Activated naive CD8-positive, alpha-beta T cell treated with anti-CD3 and anti-CD28 coated beads, Interleukin-2, amount 10 ng/mL, durations not matched to agents 7 days and 5 days (primary cell): ENCODE results near the gene TTLL11. TPM values are rescaled to one million over a fixed set of nuclear protein-coding genes. Genes with fewer than 3 reads are reported as not detected.

Source experiments
- ATAC-seq: fragments of 150-1000 bp; cut with Tn5 transposase; one replicate; pipeline ENCODE4 v1.10.0; 2021; ENCODE audit warnings: low read depth, moderate library complexity
- POLR2A ChIA-PET: fragments of 350-600 bp; sonication (Branson Sonifier 250); formaldehyde crosslinking; loops from one replicate; lab custom pipeline; 2021; ENCODE audit warnings: antibody characterized with exemption; lab: Charles Lee
- DNase-seq: peaks from one replicate; pipeline ENCODE4 v3.0.0; 2021
- H3K27ac Mint-ChIP-seq: one replicate; pipeline ENCODE4 v1.8.0; 2022; ENCODE audit warnings: mild to moderate bottlenecking, mixed read lengths
- H3K27me3 Mint-ChIP-seq: one replicate; pipeline ENCODE4 v1.8.0; 2022; ENCODE audit warnings: mild to moderate bottlenecking, moderate library complexity, mixed read lengths
- H3K36me3 Mint-ChIP-seq: one replicate; pipeline ENCODE4 v1.8.0; 2021; ENCODE audit warnings: mild to moderate bottlenecking, mixed read lengths
- H3K4me1 Mint-ChIP-seq: one replicate; pipeline ENCODE4 v1.8.0; 2021; ENCODE audit warnings: mixed read lengths
- H3K4me3 Mint-ChIP-seq: one replicate; pipeline ENCODE4 v1.8.0; 2022; ENCODE audit warnings: mild to moderate bottlenecking, moderate library complexity, mixed read lengths
- H3K9me3 Mint-ChIP-seq: one replicate; pipeline ENCODE4 v1.8.0; 2021; ENCODE audit warnings: mixed read lengths
- total RNA-seq, 2 experiments: library from RNA; stranded (reverse); gene quantifications; one replicate each; pipeline ENCODE4 v1.2.3, GENCODE V29; 2021

TTLL11 gene
- total RNA-seq, 2 experiments from 2014 or later = 3.9 to 4.1 TPM

DNA sequence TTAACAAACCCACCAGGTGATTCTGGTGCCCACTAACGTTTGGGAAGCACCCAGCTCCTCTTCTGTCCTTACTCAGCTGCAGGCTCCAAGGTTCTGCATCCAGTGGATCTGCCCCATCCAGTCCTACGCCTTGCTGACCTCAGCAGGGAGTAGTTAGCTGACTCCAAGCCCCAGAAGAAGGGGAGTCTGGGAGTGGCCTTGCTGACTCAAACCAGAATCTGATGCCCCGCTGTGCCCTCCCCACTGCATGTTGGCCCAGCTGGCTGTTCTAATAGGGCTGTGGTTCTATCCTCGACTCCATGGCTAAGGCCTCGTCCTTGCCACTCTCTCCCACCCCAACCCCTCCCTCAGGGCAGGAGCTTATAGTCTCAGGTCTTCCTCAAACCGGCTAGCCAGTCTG, 136.3 kb downstream of the TTLL11 start:
- H3K4me1 Mint-ChIP-seq = peaks cover 17% of the 10 kb centered on the region
- H3K4me3 Mint-ChIP-seq = no peak overlapping the region
- H3K9me3 Mint-ChIP-seq = no peaks in the 10 kb centered on the region
- ATAC-seq (no peak), DNase-seq (no peak)
- H3K36me3 Mint-ChIP-seq = peaks cover 2% of the 10 kb centered on the region
- no peak overlapping the region for H3K27ac Mint-ChIP-seq
- POLR2A ChIA-PET = no interaction called here
- peaks cover 15% of the 10 kb centered on the region for H3K27me3 Mint-ChIP-seq

DNA sequence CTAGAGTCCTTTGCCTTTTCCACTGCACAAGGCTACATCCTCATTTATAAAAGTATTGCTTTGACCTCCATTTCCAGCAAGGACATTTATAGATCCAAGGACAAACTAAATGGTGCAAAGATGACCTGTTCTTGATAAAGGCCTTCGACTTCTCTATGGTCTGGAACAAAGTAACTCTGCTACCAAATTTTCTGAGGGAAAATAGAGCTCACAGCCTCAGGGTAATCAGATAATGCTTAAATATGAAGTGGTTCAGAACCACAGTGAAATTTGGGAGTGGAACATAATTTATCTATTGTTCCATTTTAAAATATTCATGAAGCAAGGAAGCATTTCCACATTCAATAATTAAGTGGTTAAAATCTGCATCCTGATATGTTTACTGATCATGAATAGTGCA, 137.5 kb downstream of the TTLL11 start:
- POLR2A ChIA-PET = no interaction called here
- H3K27ac Mint-ChIP-seq = no peak overlapping the region
- H3K36me3 Mint-ChIP-seq = peaks cover 2% of the 10 kb centered on the region
- ATAC-seq (no peak), DNase-seq (no peak)
- H3K4me1 Mint-ChIP-seq = peaks cover 17% of the 10 kb centered on the region
- H3K4me3 Mint-ChIP-seq = no peak overlapping the region
- H3K9me3 Mint-ChIP-seq = no peaks in the 10 kb centered on the region
- peaks cover 15% of the 10 kb centered on the region for H3K27me3 Mint-ChIP-seq

DNA sequence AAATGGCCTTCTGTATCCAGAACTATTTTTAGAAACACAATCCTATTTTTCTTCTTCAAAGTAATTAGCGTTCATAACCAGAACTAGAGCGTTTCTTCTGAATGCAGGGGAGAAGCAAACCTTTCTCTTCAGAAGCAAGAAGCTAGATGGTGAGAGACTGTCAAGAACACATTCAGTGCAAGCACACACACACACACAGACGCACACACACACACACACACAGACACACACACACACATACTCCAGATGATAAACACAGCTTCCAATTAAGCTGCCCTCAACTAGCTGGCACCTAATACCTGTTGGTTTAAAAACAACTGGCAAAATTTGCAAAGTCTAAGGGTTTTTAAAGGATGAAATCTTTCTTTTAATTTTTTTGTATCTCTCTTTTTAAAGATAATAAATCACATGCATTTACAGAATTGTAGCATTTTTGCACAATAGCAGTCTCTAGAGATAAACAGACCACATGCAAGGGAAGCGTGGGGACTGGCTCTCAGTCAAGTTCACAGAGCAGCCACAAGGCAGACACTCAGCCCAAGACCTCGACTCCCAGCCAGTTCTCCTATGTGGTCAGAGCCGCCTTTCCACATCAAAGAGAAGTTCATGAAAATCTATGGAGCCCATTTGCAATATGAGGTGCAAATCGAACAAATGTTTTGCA, 138.5 kb downstream of the TTLL11 start:
- no peak for DNase-seq
- Mint-ChIP-seq H3K36me3 (no peaks in the 10 kb centered on the region), H3K4me3 (no peak overlapping the region), H3K9me3 (no peaks in the 10 kb centered on the region), H3K27me3 (peaks cover 11% of the 10 kb centered on the region), H3K27ac (no peak overlapping the region), H3K4me1 (peaks cover 16% of the 10 kb centered on the region)
- ATAC-seq = no peak
- POLR2A ChIA-PET = interaction anchor here (1.0 kb wide), 1 partner anchor 70 kb away, joined by 3 read pairs; no protein-coding TSS in a partner anchor

DNA sequence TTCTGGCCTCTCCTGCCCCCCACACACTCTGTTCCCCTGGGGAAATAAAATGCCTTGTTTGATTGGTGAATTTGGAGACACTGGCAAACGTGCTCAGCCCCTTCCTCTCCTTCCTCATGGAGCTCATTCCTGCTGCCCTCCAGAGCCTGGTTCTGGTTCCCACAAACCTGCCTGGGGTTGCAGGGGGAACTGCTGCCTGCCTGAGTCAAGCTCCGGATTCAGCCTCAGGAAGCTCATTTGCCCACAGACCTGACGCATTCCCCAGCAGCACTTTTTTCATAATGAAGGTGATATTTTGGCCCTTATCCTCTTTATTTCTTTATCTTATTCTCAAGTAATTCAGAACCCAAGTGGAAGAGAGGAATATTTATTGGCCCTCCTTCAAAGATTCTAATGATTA, 140.5 kb downstream of the TTLL11 start:
- Mint-ChIP-seq H3K4me3 (no peak overlapping the region), H3K9me3 (no peaks in the 10 kb centered on the region), H3K27ac (no peak overlapping the region), H3K36me3 (no peaks in the 10 kb centered on the region), H3K4me1 (peaks cover 5% of the 10 kb centered on the region), H3K27me3 (peaks cover 11% of the 10 kb centered on the region)
- ATAC-seq (no peak), DNase-seq (no peak)
- POLR2A ChIA-PET = no interaction called here

DNA sequence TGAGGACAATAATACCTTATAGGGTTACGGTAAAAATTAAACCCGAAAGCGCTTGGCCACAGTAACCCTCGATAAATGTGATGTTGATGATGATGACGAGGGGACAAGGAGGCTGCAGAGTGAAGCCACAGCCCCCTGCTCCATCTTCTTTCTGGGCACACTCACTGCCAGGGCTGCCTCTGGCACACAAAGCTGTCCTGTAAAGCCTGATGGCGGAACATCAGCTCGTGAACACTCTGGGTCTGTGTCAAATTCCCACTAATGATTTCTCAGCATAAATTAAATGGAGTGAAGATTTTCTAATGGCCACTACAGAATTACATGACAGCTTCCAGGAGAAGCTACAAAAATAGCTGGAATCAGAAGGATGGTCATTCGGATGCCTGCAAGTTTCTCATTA, 142.2 kb downstream of the TTLL11 start:
- Mint-ChIP-seq H3K27me3 (peaks cover 9% of the 10 kb centered on the region), H3K27ac (no peak overlapping the region), H3K4me1 (peaks cover 5% of the 10 kb centered on the region), H3K4me3 (no peak overlapping the region), H3K9me3 (no peaks in the 10 kb centered on the region), H3K36me3 (no peaks in the 10 kb centered on the region)
- ATAC-seq = no peak
- POLR2A ChIA-PET = no interaction called here
- no peak for DNase-seq

DNA sequence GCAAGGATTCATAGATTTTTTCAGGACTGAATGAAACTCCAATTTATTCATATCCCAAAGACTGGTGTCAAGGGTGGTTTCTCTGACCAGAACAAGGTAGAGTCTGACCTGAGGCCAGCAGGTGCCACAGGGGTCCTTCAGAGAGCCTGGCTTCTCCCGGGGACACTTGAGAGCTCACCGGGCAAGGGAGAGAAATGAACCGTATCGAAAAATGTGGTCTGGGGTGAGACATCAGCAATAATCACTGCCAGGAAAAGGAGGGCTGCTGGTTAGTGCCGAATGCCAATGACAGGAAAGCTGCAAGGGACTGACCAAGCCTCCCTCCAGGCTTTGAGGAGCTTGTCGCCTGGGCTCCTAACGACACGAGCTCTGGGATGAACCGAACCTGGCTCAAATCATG, 142.7 kb downstream of the TTLL11 start:
- DNase-seq = no peak
- Mint-ChIP-seq H3K36me3 (no peaks in the 10 kb centered on the region), H3K27ac (no peak overlapping the region), H3K27me3 (peaks cover 11% of the 10 kb centered on the region), H3K4me3 (no peak overlapping the region), H3K4me1 (peaks cover 5% of the 10 kb centered on the region), H3K9me3 (no peaks in the 10 kb centered on the region)
- ATAC-seq = no peak
- POLR2A ChIA-PET = no interaction called here

DNA sequence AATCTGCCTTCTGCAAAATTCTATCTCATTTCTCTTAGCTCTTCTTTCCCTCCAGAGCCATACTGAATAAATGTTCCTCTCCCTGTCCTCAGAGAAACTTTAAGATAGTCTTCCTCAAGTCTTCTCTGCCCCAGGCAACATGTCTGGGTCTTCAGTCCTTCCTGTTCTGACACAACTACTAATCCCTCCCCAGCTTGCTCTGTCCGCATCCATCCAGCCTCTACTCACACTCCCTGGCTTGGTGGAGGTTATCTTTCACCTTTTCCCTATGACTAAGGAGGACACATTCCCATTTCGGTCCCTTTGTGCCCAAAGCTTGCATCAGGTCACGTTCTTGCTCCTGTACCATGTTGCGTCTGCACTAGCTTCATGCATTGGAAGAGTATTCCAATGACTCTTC, 143.3 kb downstream of the TTLL11 start:
- Mint-ChIP-seq H3K4me1 (peaks cover 3% of the 10 kb centered on the region), H3K27ac (no peak overlapping the region), H3K9me3 (no peaks in the 10 kb centered on the region), H3K4me3 (no peak overlapping the region), H3K36me3 (no peaks in the 10 kb centered on the region), H3K27me3 (peaks cover 11% of the 10 kb centered on the region)
- no peak for ATAC-seq
- no peak for DNase-seq
- POLR2A ChIA-PET = no interaction called here

DNA sequence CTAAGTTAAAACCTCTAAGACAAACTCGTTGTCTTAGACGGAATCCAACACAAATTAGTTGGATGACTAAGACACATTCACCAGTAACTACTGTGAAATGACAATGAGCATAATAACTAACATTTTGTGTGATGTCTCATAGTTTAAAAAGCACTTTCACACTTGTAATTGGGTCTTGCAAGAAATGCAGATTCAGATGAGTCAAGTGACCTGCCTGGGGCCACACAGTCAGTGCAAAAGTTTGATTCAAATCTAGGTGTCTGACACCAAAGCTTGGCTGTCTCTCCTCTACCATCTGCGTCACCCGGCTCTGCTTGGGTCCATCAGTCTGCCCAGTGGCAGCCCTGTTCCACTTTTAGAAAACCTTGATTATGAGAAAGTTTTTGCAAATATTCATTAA, 143.7 kb downstream of the TTLL11 start:
- Mint-ChIP-seq H3K27ac (no peak overlapping the region), H3K27me3 (peaks cover 11% of the 10 kb centered on the region), H3K9me3 (no peaks in the 10 kb centered on the region), H3K36me3 (no peaks in the 10 kb centered on the region), H3K4me1 (no peaks in the 10 kb centered on the region), H3K4me3 (no peak overlapping the region)
- ATAC-seq (no peak), DNase-seq (no peak)
- POLR2A ChIA-PET = no interaction called here

DNA sequence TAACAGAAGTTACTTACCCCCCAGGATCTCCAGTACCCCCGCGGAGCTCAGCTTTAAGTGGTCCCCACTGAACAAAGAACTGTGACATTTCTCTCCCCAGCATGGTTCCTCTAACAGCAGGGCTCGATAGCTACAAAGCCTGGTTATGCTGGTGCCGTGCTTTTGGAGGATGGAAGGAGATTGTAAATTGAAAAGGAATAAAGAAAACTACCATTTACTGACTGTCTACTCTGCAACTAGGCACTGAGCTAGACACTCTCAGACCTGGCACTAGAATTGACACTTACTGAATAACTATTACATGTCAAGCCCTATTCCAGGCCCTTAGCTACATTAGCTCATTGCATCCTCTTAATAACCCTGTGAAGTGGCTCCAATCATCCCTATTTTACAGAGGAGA, 145.3 kb downstream of the TTLL11 start:
- no peak for ATAC-seq
- Mint-ChIP-seq H3K9me3 (no peaks in the 10 kb centered on the region), H3K36me3 (no peaks in the 10 kb centered on the region), H3K27me3 (peaks cover 6% of the 10 kb centered on the region), H3K27ac (no peak overlapping the region), H3K4me1 (no peaks in the 10 kb centered on the region), H3K4me3 (no peak overlapping the region)
- POLR2A ChIA-PET = no interaction called here
- DNase-seq = no peak

DNA sequence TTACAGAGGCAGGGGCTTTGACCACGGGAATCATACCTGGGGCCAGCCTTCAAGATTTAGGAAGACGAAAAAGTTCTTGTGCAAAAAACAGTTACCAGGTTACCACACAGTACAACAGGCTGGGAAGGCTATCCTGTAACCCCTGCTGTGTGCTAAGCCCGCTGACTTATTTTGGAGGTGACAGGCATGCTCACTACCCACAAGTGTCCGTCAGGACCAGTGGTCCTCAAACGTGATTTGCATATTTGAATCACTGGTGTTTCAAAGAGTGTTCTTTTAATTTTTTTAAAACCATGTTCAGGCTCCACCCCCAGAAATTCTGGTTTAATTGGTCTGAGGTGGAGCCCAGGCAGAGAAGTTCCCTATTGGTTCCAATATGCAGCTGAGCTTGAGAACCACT, 146.6 kb downstream of the TTLL11 start:
- no peak overlapping the region for H3K4me3 Mint-ChIP-seq
- H3K4me1 Mint-ChIP-seq = no peaks in the 10 kb centered on the region
- no peaks in the 10 kb centered on the region for H3K9me3 Mint-ChIP-seq
- H3K27me3 Mint-ChIP-seq = peaks cover 4% of the 10 kb centered on the region
- POLR2A ChIA-PET = no interaction called here
- DNase-seq (no peak), ATAC-seq (no peak)
- H3K27ac Mint-ChIP-seq = no peak overlapping the region
- no peaks in the 10 kb centered on the region for H3K36me3 Mint-ChIP-seq

DNA sequence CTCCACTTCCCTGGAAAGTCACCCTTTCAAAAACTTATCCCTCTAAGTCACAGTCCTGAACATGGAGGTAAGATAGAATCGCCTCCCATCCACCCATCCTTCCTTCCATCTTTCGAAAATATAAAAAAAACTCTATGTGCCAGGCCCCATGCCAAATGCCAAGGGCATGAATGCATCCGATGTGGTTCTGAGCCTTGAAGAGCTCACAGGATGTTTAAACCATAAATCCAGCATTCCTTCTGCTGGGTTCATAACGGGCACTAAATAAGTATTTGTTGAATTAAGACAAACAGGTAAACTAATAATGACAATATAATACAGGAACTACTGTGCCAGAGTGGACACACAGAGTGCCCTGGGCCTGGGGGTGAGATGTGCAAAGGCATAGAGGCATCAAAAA, 147.3 kb downstream of the TTLL11 start:
- H3K27me3 Mint-ChIP-seq = peaks cover 4% of the 10 kb centered on the region
- DNase-seq = no peak
- POLR2A ChIA-PET = no interaction called here
- no peaks in the 10 kb centered on the region for H3K36me3 Mint-ChIP-seq
- no peaks in the 10 kb centered on the region for H3K4me1 Mint-ChIP-seq
- no peaks in the 10 kb centered on the region for H3K9me3 Mint-ChIP-seq
- H3K4me3 Mint-ChIP-seq = no peak overlapping the region
- ATAC-seq = no peak
- H3K27ac Mint-ChIP-seq = no peak overlapping the region

DNA sequence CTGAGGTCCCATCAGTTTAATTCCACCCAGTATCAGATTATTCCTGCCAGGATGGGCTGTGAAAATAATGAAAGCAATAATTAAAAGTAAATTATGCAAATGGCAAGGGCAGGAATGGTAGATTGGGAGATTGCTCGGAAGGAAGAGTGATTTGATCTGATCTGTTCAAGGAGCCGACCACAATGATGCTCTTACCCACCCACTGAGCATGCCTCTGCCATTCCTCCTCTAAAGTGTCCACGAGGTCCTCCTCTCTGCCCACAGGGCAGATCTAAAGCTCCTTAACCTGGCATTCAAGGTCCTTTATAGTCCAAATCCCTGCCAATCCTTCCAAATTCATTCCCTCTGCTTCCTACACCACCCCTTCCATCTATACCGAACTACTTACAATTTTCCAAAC, 147.8 kb downstream of the TTLL11 start:
- H3K27ac Mint-ChIP-seq = no peak overlapping the region
- ATAC-seq = no peak

DNA sequence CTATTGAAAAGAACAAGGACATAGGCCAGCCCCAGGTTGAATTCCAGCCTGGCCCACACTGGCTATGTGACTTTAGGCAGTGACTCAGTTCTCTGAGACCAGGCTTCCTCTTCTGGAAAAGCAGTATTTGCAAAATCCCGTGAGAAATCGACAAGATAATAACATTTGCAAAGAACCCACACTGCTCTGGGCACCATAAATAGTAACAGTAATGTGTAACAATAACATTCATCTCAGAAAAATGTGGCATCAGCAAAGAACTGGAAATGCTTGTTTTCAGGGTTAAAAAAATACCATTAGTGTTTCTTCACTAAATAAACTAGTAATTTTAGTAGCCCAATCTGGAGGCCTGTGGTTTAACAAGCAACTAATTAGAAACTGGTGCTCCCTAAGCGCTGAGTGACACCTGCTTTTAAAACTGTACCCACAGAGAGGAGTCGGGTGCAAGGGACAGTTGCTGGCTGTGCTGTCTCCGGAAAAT, 148.4 kb downstream of the TTLL11 start:
- no peak for ATAC-seq
- POLR2A ChIA-PET = no interaction called here
- H3K27ac Mint-ChIP-seq = no peak overlapping the region
- H3K36me3 Mint-ChIP-seq = no peaks in the 10 kb centered on the region
- no peak overlapping the region for H3K4me3 Mint-ChIP-seq
- no peak for DNase-seq
- H3K27me3 Mint-ChIP-seq = peaks cover 4% of the 10 kb centered on the region
- H3K9me3 Mint-ChIP-seq = no peaks in the 10 kb centered on the region
- H3K4me1 Mint-ChIP-seq = no peaks in the 10 kb centered on the region

More for the DNA sequence above, 147.8 kb downstream of the TTLL11 start:
- H3K4me1 Mint-ChIP-seq = no peaks in the 10 kb centered on the region
- H3K36me3 Mint-ChIP-seq = no peaks in the 10 kb centered on the region
- POLR2A ChIA-PET = no interaction called here
- peaks cover 4% of the 10 kb centered on the region for H3K27me3 Mint-ChIP-seq
- no peaks in the 10 kb centered on the region for H3K9me3 Mint-ChIP-seq
- no peak overlapping the region for H3K4me3 Mint-ChIP-seq
- no peak for DNase-seq

DNA sequence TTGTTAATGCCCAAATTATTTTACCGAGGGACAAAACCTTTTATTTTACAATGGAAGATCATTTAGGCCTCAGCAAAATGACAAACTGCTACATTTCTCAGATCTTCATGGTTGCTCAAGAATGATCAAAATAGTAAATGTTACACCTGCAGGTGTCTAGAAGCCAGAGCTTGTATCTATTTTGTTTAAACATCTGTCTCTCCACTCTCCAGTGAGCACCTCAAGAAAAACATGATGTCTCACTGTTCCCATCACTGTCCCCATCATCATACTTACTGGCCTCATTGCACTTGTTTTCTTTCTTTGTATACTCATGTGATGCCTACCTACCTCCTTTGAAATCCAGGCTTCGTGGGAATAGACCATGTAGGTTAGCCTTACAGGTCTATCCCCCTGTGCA, 149.6 kb downstream of the TTLL11 start:
- POLR2A ChIA-PET = no interaction called here
- Mint-ChIP-seq H3K27ac (no peak overlapping the region), H3K27me3 (peaks cover 4% of the 10 kb centered on the region), H3K4me1 (no peaks in the 10 kb centered on the region), H3K36me3 (no peaks in the 10 kb centered on the region), H3K4me3 (no peak overlapping the region), H3K9me3 (no peaks in the 10 kb centered on the region)
- ATAC-seq (no peak), DNase-seq (no peak)
